SU-DHL-6 (cell line): ENCODE data around the gene DAPK1.

ENCODE experiments used
- H2AFZ ChIP-seq: fragments of 200-600 bp; sonication (generic); 2 replicates; pipeline ENCODE4 v1.6.1; 2014; ENCODE audit warnings: low read depth, mild to moderate bottlenecking, moderate library complexity, mixed read lengths, antibody characterized with exemption, low read length; ENCODE audit not compliant: severe bottlenecking
- H3F3A ChIP-seq: fragments of 200-600 bp; shearing (Covaris generic); 2 replicates; pipeline ENCODE4 v1.6.0; 2016; ENCODE audit warnings: antibody characterized with exemption, mild to moderate bottlenecking; ENCODE audit not compliant: insufficient read depth
- H3K27ac ChIP-seq: fragments of 200-600 bp; sonication (generic); 2 replicates; pipeline ENCODE4 v1.5.1; 2016; ENCODE audit warnings: low read depth, mild to moderate bottlenecking, low read length, moderate library complexity, mixed read lengths
- H3K27me3 ChIP-seq: fragments of 200-600 bp; sonication (generic), shearing (Covaris generic); 2 replicates; pipeline ENCODE4 v1.6.0; 2014; ENCODE audit warnings: mild to moderate bottlenecking, low read length
- H3K36me3 ChIP-seq: fragments of 200-600 bp; sonication (generic); 2 replicates; pipeline ENCODE4 v1.6.1; 2014; ENCODE audit warnings: mild to moderate bottlenecking, low read length, mixed read lengths
- H3K4me2 ChIP-seq: fragments of 300-600, 200-600 bp; shearing (Covaris generic), sonication (generic); 2 replicates; pipeline ENCODE4 v1.6.0; 2014; ENCODE audit warnings: low read length, low read depth, mild to moderate bottlenecking; ENCODE audit not compliant: poor library complexity, severe bottlenecking
- H3K4me3 ChIP-seq: fragments of 200-600 bp; sonication (generic); 2 replicates; pipeline ENCODE4 v1.5.1; 2014; ENCODE audit warnings: antibody characterized with exemption, low read length, mild to moderate bottlenecking, mixed read lengths; ENCODE audit not compliant: insufficient read depth, poor library complexity, severe bottlenecking
- H3K79me2 ChIP-seq: fragments of 200-600 bp; sonication (generic); 2 replicates; pipeline ENCODE4 v1.6.1; 2014; ENCODE audit warnings: mild to moderate bottlenecking, low read length, moderate library complexity; ENCODE audit not compliant: insufficient read depth
- H3K9ac ChIP-seq: fragments of 200-600 bp; sonication (generic); 2 replicates; pipeline ENCODE4 v1.7.0; 2014; ENCODE audit warnings: mild to moderate bottlenecking, low read length
- H3K9me2 ChIP-seq: fragments of 200-600 bp; sonication (generic); replicated peaks from 2 replicates; pipeline ENCODE4 v1.6.1; 2014; ENCODE audit warnings: low read length; ENCODE audit not compliant: insufficient read depth
- H3K9me3 ChIP-seq: fragments of 200-600 bp; sonication (generic); 2 replicates; pipeline ENCODE4 v1.6.1; 2014; ENCODE audit warnings: low read length, mixed read lengths; ENCODE audit not compliant: insufficient read depth
- H4K20me1 ChIP-seq: fragments of 200-600 bp; sonication (generic); 2 replicates; pipeline ENCODE4 v1.6.1; 2014; ENCODE audit warnings: low read depth, mild to moderate bottlenecking, antibody characterized with exemption, low read length, moderate library complexity, mixed read lengths
- EZH2phosphoT487 ChIP-seq: fragments of 200-600 bp; sonication (generic), shearing (Covaris generic); conservative IDR thresholded peaks from 2 replicates; pipeline ENCODE4 v1.6.1; 2018; ENCODE audit warnings: mild to moderate bottlenecking, antibody characterized with exemption, low read length, moderate library complexity, mixed read lengths
- TF ChIP-seq, protein P1 (sequence below): fragments of 200-600 bp; sonication (generic); IDR thresholded peaks from one replicate; pipeline ENCODE4 v1.5.1; 2017; ENCODE audit warnings: antibody characterized with exemption, mild to moderate bottlenecking, low read length, moderate library complexity; ENCODE audit not compliant: insufficient read depth, poor library complexity, severe bottlenecking

The DAPK1 gene

DNA sequence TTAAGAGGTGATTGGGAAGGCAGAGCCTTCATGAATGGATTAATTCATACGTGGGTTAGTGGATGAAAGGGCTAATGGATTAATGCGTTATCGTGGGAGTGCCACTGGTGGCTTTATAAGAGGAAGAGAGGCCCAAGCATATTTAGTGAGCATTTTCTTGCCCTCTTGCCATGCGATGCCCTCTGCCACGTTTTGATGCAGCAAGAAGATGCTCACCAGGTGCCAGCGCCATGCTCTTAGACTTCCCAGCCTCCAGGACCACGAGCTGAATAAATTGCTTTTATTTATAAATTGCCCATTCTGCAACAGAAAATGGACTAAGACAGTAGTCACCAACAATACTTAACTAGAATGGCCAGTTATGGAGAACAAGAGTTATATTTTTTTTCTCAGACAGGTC lies 24.2 kb downstream of the DAPK1 start:
- Histone ChIP-seq H3K4me2 (no peak overlapping the region), H4K20me1 (no peaks in the 10 kb centered on the region), H3K36me3 (no peaks in the 10 kb centered on the region)

DNA sequence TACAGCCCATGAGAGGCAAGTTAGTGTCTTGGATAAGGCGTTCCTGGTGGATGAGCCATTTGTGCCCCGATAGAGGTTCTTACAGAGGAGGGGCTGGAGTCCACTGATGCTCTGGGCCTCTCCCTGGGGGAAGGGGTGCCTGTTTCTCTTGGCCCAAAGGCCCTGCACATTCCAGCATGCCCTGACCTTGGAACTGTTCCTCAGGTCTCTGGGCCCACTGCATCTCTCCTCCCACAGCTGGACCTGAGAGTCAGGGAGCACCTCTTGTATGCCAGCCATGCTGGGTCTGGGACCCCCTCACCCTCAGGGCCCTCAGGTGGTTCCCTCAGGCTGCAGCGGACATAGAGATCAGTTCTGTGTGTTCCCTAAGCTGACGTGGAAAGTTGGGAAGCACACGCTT lies 26.4 kb downstream of the DAPK1 start:
- no peaks in the 10 kb centered on the region for H3K9me2 ChIP-seq
- TF ChIP-seq, protein P1, sequence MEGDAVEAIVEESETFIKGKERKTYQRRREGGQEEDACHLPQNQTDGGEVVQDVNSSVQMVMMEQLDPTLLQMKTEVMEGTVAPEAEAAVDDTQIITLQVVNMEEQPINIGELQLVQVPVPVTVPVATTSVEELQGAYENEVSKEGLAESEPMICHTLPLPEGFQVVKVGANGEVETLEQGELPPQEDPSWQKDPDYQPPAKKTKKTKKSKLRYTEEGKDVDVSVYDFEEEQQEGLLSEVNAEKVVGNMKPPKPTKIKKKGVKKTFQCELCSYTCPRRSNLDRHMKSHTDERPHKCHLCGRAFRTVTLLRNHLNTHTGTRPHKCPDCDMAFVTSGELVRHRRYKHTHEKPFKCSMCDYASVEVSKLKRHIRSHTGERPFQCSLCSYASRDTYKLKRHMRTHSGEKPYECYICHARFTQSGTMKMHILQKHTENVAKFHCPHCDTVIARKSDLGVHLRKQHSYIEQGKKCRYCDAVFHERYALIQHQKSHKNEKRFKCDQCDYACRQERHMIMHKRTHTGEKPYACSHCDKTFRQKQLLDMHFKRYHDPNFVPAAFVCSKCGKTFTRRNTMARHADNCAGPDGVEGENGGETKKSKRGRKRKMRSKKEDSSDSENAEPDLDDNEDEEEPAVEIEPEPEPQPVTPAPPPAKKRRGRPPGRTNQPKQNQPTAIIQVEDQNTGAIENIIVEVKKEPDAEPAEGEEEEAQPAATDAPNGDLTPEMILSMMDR: no peak
- no peak for TF ChIP-seq EZH2phosphoT487
- no peak overlapping the region for H2AFZ ChIP-seq
- H3K27ac ChIP-seq: no peak overlapping the region
- H3K9me3 ChIP-seq: no peaks in the 10 kb centered on the region
- H3K36me3 ChIP-seq: no peaks in the 10 kb centered on the region
- H3K4me3 ChIP-seq: no peak overlapping the region
- no peak overlapping the region for H3K9ac ChIP-seq
- no peaks in the 10 kb centered on the region for H4K20me1 ChIP-seq
- no peaks in the 10 kb centered on the region for H3K27me3 ChIP-seq
- no peaks in the 10 kb centered on the region for H3F3A ChIP-seq
- no peak overlapping the region for H3K4me2 ChIP-seq
- H3K79me2 ChIP-seq: no peaks in the 10 kb centered on the region

More for the DNA sequence above, 24.2 kb downstream of the DAPK1 start:
- Histone ChIP-seq H3K27ac (no peak overlapping the region), H3K79me2 (no peaks in the 10 kb centered on the region), H3K9me3 (no peaks in the 10 kb centered on the region), H3K9me2 (no peaks in the 10 kb centered on the region), H3F3A (no peaks in the 10 kb centered on the region), H3K27me3 (no peaks in the 10 kb centered on the region), H3K9ac (no peak overlapping the region), H2AFZ (no peak overlapping the region), H3K4me3 (no peak overlapping the region)
- TF ChIP-seq, protein P1: no peak

DNA sequence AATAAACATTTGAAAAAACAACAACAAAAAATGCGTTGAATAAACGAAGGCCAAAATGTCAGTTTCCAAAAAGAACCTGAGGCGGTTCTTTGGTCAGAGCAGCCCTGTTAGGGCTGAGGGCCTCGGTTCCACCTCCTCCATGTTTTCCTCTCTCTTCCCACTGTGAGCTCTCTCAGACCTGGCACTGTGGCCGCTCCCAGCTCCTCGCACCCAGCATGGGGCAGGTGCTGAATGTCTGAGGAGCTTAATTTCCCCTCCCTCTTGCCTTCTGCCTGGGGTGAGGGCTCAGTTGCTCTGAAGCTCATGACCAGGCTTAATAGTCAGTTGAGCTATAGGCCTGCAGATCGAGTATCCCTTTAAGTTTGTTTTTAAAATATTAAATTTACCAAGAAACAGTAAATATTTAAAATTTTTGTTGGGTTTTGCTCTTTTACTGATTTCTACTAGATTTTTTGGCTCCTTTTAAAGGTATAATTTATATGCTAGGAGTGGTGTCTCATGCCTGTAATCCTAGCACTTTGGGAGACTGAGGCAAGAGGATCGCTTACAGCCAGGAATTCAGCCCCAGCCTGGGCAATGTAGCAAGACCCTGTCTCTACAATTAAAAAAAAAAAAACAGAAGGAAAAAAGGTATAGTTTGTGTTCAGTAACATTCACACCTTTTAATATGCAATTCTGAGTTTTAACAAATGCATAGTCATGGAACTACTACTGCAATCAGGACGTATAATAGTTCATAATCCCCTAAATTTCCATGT lies 28.1 kb downstream of the DAPK1 start:
- no peak overlapping the region for H2AFZ ChIP-seq
- H3K27me3 ChIP-seq: no peaks in the 10 kb centered on the region
- H3K36me3 ChIP-seq: no peaks in the 10 kb centered on the region
- no peak overlapping the region for H3K9ac ChIP-seq
- H3K4me2 ChIP-seq: no peak overlapping the region
- no peak overlapping the region for H3K4me3 ChIP-seq
- no peak overlapping the region for H3K27ac ChIP-seq
- no peaks in the 10 kb centered on the region for H3K9me2 ChIP-seq
- no peaks in the 10 kb centered on the region for H4K20me1 ChIP-seq
- H3K79me2 ChIP-seq: no peaks in the 10 kb centered on the region
- no peak for TF ChIP-seq EZH2phosphoT487
- TF ChIP-seq, protein P1: no peak
- H3F3A ChIP-seq: no peaks in the 10 kb centered on the region
- no peaks in the 10 kb centered on the region for H3K9me3 ChIP-seq
